ENCODE data around the gene SCN9A. TPM values are rescaled to one million over a fixed set of nuclear protein-coding genes. Genes with fewer than 3 reads are reported as not detected.

Gene SCN9A
- total and polyA plus RNA-seq, 9 of the 15 experiments (the other 6 are each of a cell fraction or from before 2014, with no cell fraction given), result 1.4 to 22.8 (median 7.1) TPM

DNA sequence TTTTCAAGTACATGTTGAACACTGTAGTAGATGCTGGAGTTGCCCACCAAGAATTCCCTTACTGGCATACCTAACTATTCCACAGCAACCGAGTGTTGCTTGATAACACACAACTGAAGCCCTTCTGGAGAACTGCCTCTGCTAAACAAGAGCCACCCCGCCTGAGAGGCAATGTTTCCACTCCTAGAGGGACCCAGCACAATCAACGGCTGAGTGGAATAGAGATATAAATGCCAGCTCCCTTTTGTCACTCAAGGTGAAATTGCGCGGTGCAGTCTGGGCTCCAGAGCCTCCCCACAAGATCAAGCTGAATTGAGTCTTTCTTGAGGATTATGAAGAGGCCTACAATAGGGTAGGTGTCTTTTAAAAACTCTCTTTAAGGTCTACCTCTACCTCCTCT lies 49.1 kb upstream of the SCN9A start (continued):
- TF ChIP-seq, protein P1, sequence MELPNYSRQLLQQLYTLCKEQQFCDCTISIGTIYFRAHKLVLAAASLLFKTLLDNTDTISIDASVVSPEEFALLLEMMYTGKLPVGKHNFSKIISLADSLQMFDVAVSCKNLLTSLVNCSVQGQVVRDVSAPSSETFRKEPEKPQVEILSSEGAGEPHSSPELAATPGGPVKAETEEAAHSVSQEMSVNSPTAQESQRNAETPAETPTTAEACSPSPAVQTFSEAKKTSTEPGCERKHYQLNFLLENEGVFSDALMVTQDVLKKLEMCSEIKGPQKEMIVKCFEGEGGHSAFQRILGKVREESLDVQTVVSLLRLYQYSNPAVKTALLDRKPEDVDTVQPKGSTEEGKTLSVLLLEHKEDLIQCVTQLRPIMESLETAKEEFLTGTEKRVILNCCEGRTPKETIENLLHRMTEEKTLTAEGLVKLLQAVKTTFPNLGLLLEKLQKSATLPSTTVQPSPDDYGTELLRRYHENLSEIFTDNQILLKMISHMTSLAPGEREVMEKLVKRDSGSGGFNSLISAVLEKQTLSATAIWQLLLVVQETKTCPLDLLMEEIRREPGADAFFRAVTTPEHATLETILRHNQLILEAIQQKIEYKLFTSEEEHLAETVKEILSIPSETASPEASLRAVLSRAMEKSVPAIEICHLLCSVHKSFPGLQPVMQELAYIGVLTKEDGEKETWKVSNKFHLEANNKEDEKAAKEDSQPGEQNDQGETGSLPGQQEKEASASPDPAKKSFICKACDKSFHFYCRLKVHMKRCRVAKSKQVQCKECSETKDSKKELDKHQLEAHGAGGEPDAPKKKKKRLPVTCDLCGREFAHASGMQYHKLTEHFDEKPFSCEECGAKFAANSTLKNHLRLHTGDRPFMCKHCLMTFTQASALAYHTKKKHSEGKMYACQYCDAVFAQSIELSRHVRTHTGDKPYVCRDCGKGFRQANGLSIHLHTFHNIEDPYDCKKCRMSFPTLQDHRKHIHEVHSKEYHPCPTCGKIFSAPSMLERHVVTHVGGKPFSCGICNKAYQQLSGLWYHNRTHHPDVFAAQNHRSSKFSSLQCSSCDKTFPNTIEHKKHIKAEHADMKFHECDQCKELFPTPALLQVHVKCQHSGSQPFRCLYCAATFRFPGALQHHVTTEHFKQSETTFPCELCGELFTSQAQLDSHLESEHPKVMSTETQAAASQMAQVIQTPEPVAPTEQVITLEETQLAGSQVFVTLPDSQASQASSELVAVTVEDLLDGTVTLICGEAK (IDR thresholded peaks at IDR 0.05), result no peak
- TF ChIP-seq, protein P1 (CRISPR knock-in tag; IDR thresholded peaks at IDR 0.05), result no peak
- TF ChIP-seq HDGF (IDR thresholded peaks at IDR 0.05) (no peak), RBBP5 (IDR thresholded peaks at IDR 0.05; ENCODE audit: borderline replicate concordance, insufficient read depth, low read length, poor library complexity, severe bottlenecking) (no peak), RNF2 (IDR thresholded peaks at IDR 0.05) (no peak), MECOM (CRISPR knock-in tag; IDR thresholded peaks at IDR 0.05) (no peak), C11orf30 (IDR thresholded peaks at IDR 0.05; ENCODE audit: low read depth) (no peak)
- TF ChIP-seq, protein P2, sequence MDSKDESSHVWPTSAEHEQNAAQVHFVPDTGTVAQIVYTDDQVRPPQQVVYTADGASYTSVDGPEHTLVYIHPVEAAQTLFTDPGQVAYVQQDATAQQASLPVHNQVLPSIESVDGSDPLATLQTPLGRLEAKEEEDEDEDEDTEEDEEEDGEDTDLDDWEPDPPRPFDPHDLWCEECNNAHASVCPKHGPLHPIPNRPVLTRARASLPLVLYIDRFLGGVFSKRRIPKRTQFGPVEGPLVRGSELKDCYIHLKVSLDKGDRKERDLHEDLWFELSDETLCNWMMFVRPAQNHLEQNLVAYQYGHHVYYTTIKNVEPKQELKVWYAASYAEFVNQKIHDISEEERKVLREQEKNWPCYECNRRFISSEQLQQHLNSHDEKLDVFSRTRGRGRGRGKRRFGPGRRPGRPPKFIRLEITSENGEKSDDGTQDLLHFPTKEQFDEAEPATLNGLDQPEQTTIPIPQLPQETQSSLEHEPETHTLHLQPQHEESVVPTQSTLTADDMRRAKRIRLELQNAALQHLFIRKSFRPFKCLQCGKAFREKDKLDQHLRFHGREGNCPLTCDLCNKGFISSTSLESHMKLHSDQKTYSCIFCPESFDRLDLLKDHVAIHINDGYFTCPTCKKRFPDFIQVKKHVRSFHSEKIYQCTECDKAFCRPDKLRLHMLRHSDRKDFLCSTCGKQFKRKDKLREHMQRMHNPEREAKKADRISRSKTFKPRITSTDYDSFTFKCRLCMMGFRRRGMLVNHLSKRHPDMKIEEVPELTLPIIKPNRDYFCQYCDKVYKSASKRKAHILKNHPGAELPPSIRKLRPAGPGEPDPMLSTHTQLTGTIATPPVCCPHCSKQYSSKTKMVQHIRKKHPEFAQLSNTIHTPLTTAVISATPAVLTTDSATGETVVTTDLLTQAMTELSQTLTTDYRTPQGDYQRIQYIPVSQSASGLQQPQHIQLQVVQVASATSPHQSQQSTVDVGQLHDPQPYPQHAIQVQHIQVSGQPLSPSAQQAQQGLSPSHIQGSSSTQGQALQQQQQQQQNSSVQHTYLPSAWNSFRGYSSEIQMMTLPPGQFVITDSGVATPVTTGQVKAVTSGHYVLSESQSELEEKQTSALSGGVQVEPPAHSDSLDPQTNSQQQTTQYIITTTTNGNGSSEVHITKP (IDR thresholded peaks at IDR 0.05; ENCODE audit: partially characterized antibody), result no peak
